Testis (tissue), 3 donors: Measurements from ENCODE around the gene CDRT4. TPM values are rescaled to one million over a fixed set of nuclear protein-coding genes. Genes with fewer than 3 reads are reported as not detected.
"Not testable (repeated sequence)": the region's sequence is repeated elsewhere in the genome, so short reads cannot be mapped to it uniquely, and the experiment has no call there.

ENCODE experiments used
- DNase-seq: peaks from one replicate; pipeline ENCODE4 v3.0.0-alpha.2; 2019
- H3K27ac ChIP-seq, 2 donors: fragments of 200-600 bp; sonication (generic); one replicate each; pipeline ENCODE4 v1.5.1; 2019
- H3K27me3 ChIP-seq: fragments of 200-600 bp; sonication (generic); one replicate; pipeline ENCODE4 v1.5.1; 2019
- H3K36me3 ChIP-seq: fragments of 200-600 bp; sonication (generic); one replicate; pipeline ENCODE4 v1.5.1; 2017; ENCODE audit warnings: low read depth; ENCODE audit errors: missing control alignments
- H3K4me1 ChIP-seq: fragments of 200-600 bp; sonication (generic); one replicate; pipeline ENCODE4 v1.5.1; 2019
- H3K4me3 ChIP-seq, 2 donors: fragments of 200-600 bp; sonication (generic); one replicate each; pipeline ENCODE4 v1.5.1; 2017 to 2019
- H3K9me3 ChIP-seq: fragments of 200-600 bp; sonication (generic); one replicate; pipeline ENCODE4 v1.5.1; 2017
- CTCF ChIP-seq, 3 experiments: fragments of 450-650 bp in 2 of 3; fragments of 200-600 bp in 1 of 3; sonication (generic) in 1 of 3; IDR thresholded peaks; one replicate each; pipeline ENCODE4 v1.5.1; 2016 to 2019; ENCODE audit warnings: antibody characterized with exemption in 3 of 3, mild to moderate bottlenecking in 2 of 3, moderate library complexity in 1 of 3
- POLR2A ChIP-seq: fragments of 450-650 bp; IDR thresholded peaks from one replicate; pipeline ENCODE4 v1.6.1; 2017; ENCODE audit warnings: antibody characterized with exemption, mild to moderate bottlenecking, moderate library complexity
- WGBS, 2 donors: methylation state at CpG; one replicate each; pipeline ENCODE4 v1.1.5; 2018; 5-methylcytosine and 5-hydroxymethylcytosine counted together
- intact Hi-C: fragments of 100-400 bp; cut with DNase I; formaldehyde crosslinking; loops from one replicate; pipeline ENCODE4 v1.15.1; 2023; ENCODE audit warnings: low total_unique reads
- polyA plus RNA-seq: library from polyadenylated mRNA; stranded (reverse); fragments of 350-450 nt; fragmentation: Illumina TruSeq; extraction: RNeasy Lipid Tissue Mini Kit (QIAGEN cat#74804); gene quantifications from one replicate; pipeline ENCODE4 v1.2.3, GENCODE V29; 2014; ENCODE audit warnings: low read depth, low replicate concordance; ENCODE audit not compliant: insufficient read depth
- total RNA-seq, 2 donors: library from RNA; depleted of rRNA; stranded (reverse); fragments of >200 nt; gene quantifications; one replicate each; pipeline ENCODE4 v1.2.3, GENCODE V29; 2016

The CDRT4 gene
- total and polyA plus RNA-seq, 3 donors from 2014 or later = 11.7 to 30.2 (median 28.3) TPM

- WGBS, 2 donors = 95 to 96% methylated on average over 5 of the region's 5 CpGs
- H3K27me3 ChIP-seq = no peaks in the 10 kb centered on the region
- H3K4me1 ChIP-seq = peaks cover 6% of the 10 kb centered on the region
- H3K36me3 ChIP-seq = no peaks in the 10 kb centered on the region
- no peak for DNase-seq
- no peak overlapping the region for H3K4me3 ChIP-seq
- intact Hi-C loops = no loop called here
- no peak overlapping the region for H3K27ac ChIP-seq
- no peak for TF ChIP-seq CTCF (IDR thresholded peaks at IDR 0.05)
- TF ChIP-seq POLR2A = no peak
- H3K9me3 ChIP-seq = no peaks in the 10 kb centered on the region
Observed at GRCh38 chr17:15509095-15509494, 41.7 kb upstream of the CDRT4 start.

- intact Hi-C loops = no loop called here
- 78 to 80% methylated on average over 7 of the region's 7 CpGs for WGBS, 2 donors
- H3K36me3 ChIP-seq = no peaks in the 10 kb centered on the region
- peaks cover 6% of the 10 kb centered on the region for H3K4me1 ChIP-seq
- no peak overlapping the region for H3K4me3 ChIP-seq
- DNase-seq = no peak
- H3K27ac ChIP-seq = no peak overlapping the region
- H3K27me3 ChIP-seq = no peaks in the 10 kb centered on the region
- TF ChIP-seq POLR2A (no peak), CTCF (IDR thresholded peaks at IDR 0.05) (no peak)
- no peaks in the 10 kb centered on the region for H3K9me3 ChIP-seq
Observed at GRCh38 chr17:15508466-15508865, 41.0 kb upstream of the CDRT4 start.

- H3K36me3 ChIP-seq = no peaks in the 10 kb centered on the region
- 92 to 98% methylated on average over 3 of the region's 3 CpGs for WGBS, 2 donors
- no peaks in the 10 kb centered on the region for H3K9me3 ChIP-seq
- no peak overlapping the region for H3K27ac ChIP-seq
- H3K27me3 ChIP-seq = no peaks in the 10 kb centered on the region
- intact Hi-C loops = no loop called here
- H3K4me3 ChIP-seq = no peak overlapping the region
- peaks cover 4% of the 10 kb centered on the region for H3K4me1 ChIP-seq
- DNase-seq = no peak
- TF ChIP-seq CTCF (IDR thresholded peaks at IDR 0.05) (no peak), POLR2A (no peak)
Observed at GRCh38 chr17:15507896-15508295, 40.5 kb upstream of the CDRT4 start.

- H3K36me3 ChIP-seq = no peaks in the 10 kb centered on the region
- H3K4me3 ChIP-seq = no peak overlapping the region
- DNase-seq = no peak
- no peak for TF ChIP-seq CTCF (IDR thresholded peaks at IDR 0.05)
- no peak for TF ChIP-seq POLR2A
- H3K9me3 ChIP-seq = no peaks in the 10 kb centered on the region
- intact Hi-C loops = no loop called here
- peaks cover 4% of the 10 kb centered on the region for H3K4me1 ChIP-seq
- H3K27ac ChIP-seq = no peak overlapping the region
- 96 to 98% methylated on average over 9 of the region's 9 CpGs for WGBS, 2 donors
- no peaks in the 10 kb centered on the region for H3K27me3 ChIP-seq
Observed at GRCh38 chr17:15507001-15507400, 39.6 kb upstream of the CDRT4 start.

- intact Hi-C loops, H3K27me3 ChIP-seq, DNase-seq: not testable (repeated sequence)
Observed at GRCh38 chr17:15505708-15506107, 38.3 kb upstream of the CDRT4 start.

More at GRCh38 chr17:15505708-15506107, 38.3 kb upstream of the CDRT4 start:
- H3K9me3 ChIP-seq, H3K36me3 ChIP-seq, H3K27ac ChIP-seq, H3K4me1 ChIP-seq, H3K4me3 ChIP-seq: not testable (repeated sequence)
- 96% methylated on average over 32 of the region's 32 CpGs; no CpG with 5 or more reads in 1 of the 2 donors for WGBS, 2 donors
